H9 (cell line): Measurements from ENCODE around the gene UTS2R. TPM values are rescaled to one million over a fixed set of nuclear protein-coding genes. Genes with fewer than 3 reads are reported as not detected.

Experiments
- DNase-seq: peaks from one replicate; pipeline ENCODE4 v3.0.0-alpha.2; 2017
- H2AFZ ChIP-seq: one replicate; pipeline ENCODE4 v1.6.1; 2013; ENCODE audit warnings: mild to moderate bottlenecking, low read length, control low read depth, moderate library complexity
- H2AK5ac ChIP-seq: 2 replicates; pipeline ENCODE4 v1.6.1; 2013; ENCODE audit warnings: low read length, control low read depth, mixed read lengths; ENCODE audit not compliant: insufficient read length
- H2BK120ac ChIP-seq: one replicate; pipeline ENCODE4 v1.6.1; 2013; ENCODE audit warnings: low read depth, mild to moderate bottlenecking, low read length, control low read depth, inconsistent platforms; ENCODE audit not compliant: poor library complexity, severe bottlenecking
- H2BK12ac ChIP-seq: 2 replicates; pipeline ENCODE4 v1.6.1; 2013; ENCODE audit warnings: low read length, control low read depth, mixed read lengths, low read depth; ENCODE audit not compliant: insufficient read length
- H2BK15ac ChIP-seq: 2 replicates; pipeline ENCODE4 v1.6.1; 2013; ENCODE audit warnings: low read depth, low read length, control low read depth
- H2BK20ac ChIP-seq: one replicate; pipeline ENCODE4 v1.6.1; 2013; ENCODE audit warnings: low read depth, mild to moderate bottlenecking, low read length, control low read depth, inconsistent platforms; ENCODE audit not compliant: poor library complexity, severe bottlenecking
- H2BK5ac ChIP-seq: 2 replicates; pipeline ENCODE4 v1.6.1; 2013; ENCODE audit warnings: low read length, control low read depth, mixed read lengths; ENCODE audit not compliant: insufficient read length
- H3K14ac ChIP-seq: 2 replicates; pipeline ENCODE4 v1.6.1; 2013; ENCODE audit warnings: low read length, control low read depth; ENCODE audit not compliant: insufficient read depth
- H3K18ac ChIP-seq: 2 replicates; pipeline ENCODE4 v1.6.1; 2013; ENCODE audit warnings: low read depth, mild to moderate bottlenecking, mixed read lengths, low read length, control low read depth; ENCODE audit not compliant: insufficient read length
- H3K23ac ChIP-seq: 2 replicates; pipeline ENCODE4 v1.6.1; 2013; ENCODE audit warnings: low read length, control low read depth, mixed read lengths, low read depth; ENCODE audit not compliant: insufficient read length
- H3K23me2 ChIP-seq: 2 replicates; pipeline ENCODE4 v1.6.1; 2013; ENCODE audit warnings: low read depth, mild to moderate bottlenecking, mixed read lengths, low read length, control low read depth; ENCODE audit not compliant: insufficient read length, poor library complexity, severe bottlenecking
- H3K27ac ChIP-seq: 2 replicates; pipeline ENCODE4 v1.5.1; 2013; ENCODE audit warnings: low read length, control low read depth, mixed read lengths, low read depth; ENCODE audit not compliant: insufficient read length
- H3K27me3 ChIP-seq: 2 replicates; pipeline ENCODE4 v1.6.1; 2013; ENCODE audit warnings: low read length, control low read depth, inconsistent platforms; ENCODE audit not compliant: insufficient read depth
- H3K4ac ChIP-seq: 2 replicates; pipeline ENCODE4 v1.6.1; 2013; ENCODE audit warnings: low read depth, mild to moderate bottlenecking, control low read depth, inconsistent platforms, low read length, moderate library complexity
- H3K4me1 ChIP-seq: 2 replicates; pipeline ENCODE4 v1.6.1; 2013; ENCODE audit warnings: low read length, control low read depth, inconsistent platforms; ENCODE audit not compliant: insufficient read depth
- H3K4me2 ChIP-seq: 2 replicates; pipeline ENCODE4 v1.6.1; 2013; ENCODE audit warnings: low read length, control low read depth, mixed read lengths; ENCODE audit not compliant: insufficient read length, insufficient read depth
- H3K56ac ChIP-seq: 2 replicates; pipeline ENCODE4 v1.6.1; 2013; ENCODE audit warnings: low read depth, mild to moderate bottlenecking, mixed read lengths, low read length, control low read depth; ENCODE audit not compliant: insufficient read length
- H3K79me1 ChIP-seq: 2 replicates; pipeline ENCODE4 v1.6.1; 2013; ENCODE audit warnings: low read depth, mild to moderate bottlenecking, moderate library complexity, low read length, control low read depth, inconsistent platforms; ENCODE audit not compliant: insufficient read depth, poor library complexity, severe bottlenecking
- H3K79me2 ChIP-seq: 2 replicates; pipeline ENCODE4 v1.6.1; 2013; ENCODE audit warnings: low read length, control low read depth, inconsistent platforms; ENCODE audit not compliant: insufficient read depth
- H3K9ac ChIP-seq: 2 replicates; pipeline ENCODE4 v1.6.1; 2013; ENCODE audit warnings: low read length, control low read depth, mixed read lengths; ENCODE audit not compliant: insufficient read length; ENCODE audit errors: extremely low read depth
- H3K9me3 ChIP-seq: one replicate; pipeline ENCODE4 v1.6.1; 2013; ENCODE audit warnings: low read depth, low read length, inconsistent platforms; ENCODE audit not compliant: control insufficient read depth
- H3T11ph ChIP-seq: one replicate; pipeline ENCODE4 v1.6.1; 2013; ENCODE audit warnings: mild to moderate bottlenecking, low read length, control low read depth, inconsistent platforms
- H4K20me1 ChIP-seq: one replicate; pipeline ENCODE4 v1.6.1; 2013; ENCODE audit not compliant: control insufficient read depth, insufficient read length, insufficient read depth
- H4K5ac ChIP-seq: 2 replicates; pipeline ENCODE4 v1.6.1; 2013; ENCODE audit warnings: low read depth, mild to moderate bottlenecking, mixed read lengths, low read length, control low read depth; ENCODE audit not compliant: insufficient read length
- H4K8ac ChIP-seq: replicated peaks from 2 replicates; pipeline ENCODE4 v1.6.1; 2013; ENCODE audit warnings: low read length, control low read depth, mixed read lengths, low read depth; ENCODE audit not compliant: insufficient read length
- H4K91ac ChIP-seq: 2 replicates; pipeline ENCODE4 v1.6.1; 2013; ENCODE audit warnings: low read depth, mild to moderate bottlenecking, moderate library complexity, mixed read lengths, low read length, control low read depth; ENCODE audit not compliant: insufficient read length
- H3K27ac Mint-ChIP-seq, 3 experiments: 2 replicates in 2 of 3; 3 replicates in 1 of 3; pipeline ENCODE4 v1.8.0; 2020 to 2021; ENCODE audit warnings: mixed read lengths in 3 of 3, mild to moderate bottlenecking in 1 of 3, moderate library complexity in 1 of 3
- H3K27me3 Mint-ChIP-seq: 2 replicates; pipeline ENCODE4 v1.8.0; 2021; ENCODE audit warnings: low read depth, mild to moderate bottlenecking, moderate library complexity, mixed read lengths
- H3K36me3 Mint-ChIP-seq, 3 experiments: 2 replicates in 2 of 3; 3 replicates in 1 of 3; pipeline ENCODE4 v1.8.0; 2020 to 2021; ENCODE audit warnings: low read depth in 3 of 3, mixed read lengths in 3 of 3; ENCODE audit not compliant: insufficient read depth in 1 of 3
- H3K4me1 Mint-ChIP-seq, 2 experiments: 2 replicates each; pipeline ENCODE4 v1.8.0; 2020; ENCODE audit warnings: mixed read lengths in 2 of 2
- H3K4me3 Mint-ChIP-seq, 2 experiments: 2 replicates in 1 of 2; 3 replicates in 1 of 2; pipeline ENCODE4 v1.8.0; 2020 to 2021; ENCODE audit warnings: mild to moderate bottlenecking in 2 of 2, mixed read lengths in 2 of 2, moderate library complexity in 1 of 2
- H3K9me3 Mint-ChIP-seq, 2 experiments: 2 replicates in 1 of 2; 3 replicates in 1 of 2; pipeline ENCODE4 v1.8.0; 2020; ENCODE audit warnings: mild to moderate bottlenecking in 2 of 2, mixed read lengths in 2 of 2, moderate library complexity in 1 of 2
- WGBS: extraction: QIAGEN DNeasy Blood & Tissue Kit; methylation state at CpG from one replicate; pipeline ENCODE4 v1.1.7; 2013; ENCODE audit warnings: missing lambda C conversion rate, low lambda C conversion rate, mixed read lengths; ENCODE audit not compliant: insufficient read length; ENCODE audit errors: extremely low coverage; 5-methylcytosine and 5-hydroxymethylcytosine counted together
- total RNA-seq: library from RNA; stranded (reverse); gene quantifications from 2 replicates; pipeline ENCODE4 v1.2.1, GENCODE V29; 2021
- TF ChIP-seq, protein P1 (sequence below): fragments of 200-600 bp; sonication (generic); conservative IDR thresholded peaks from 3 replicates; pipeline ENCODE4 v1.8.0; 2021; ENCODE audit warnings: antibody characterized with exemption, mild to moderate bottlenecking

The UTS2R gene
- total RNA-seq, 1 experiment from 2014 or later = 0.94 TPM

DNA sequence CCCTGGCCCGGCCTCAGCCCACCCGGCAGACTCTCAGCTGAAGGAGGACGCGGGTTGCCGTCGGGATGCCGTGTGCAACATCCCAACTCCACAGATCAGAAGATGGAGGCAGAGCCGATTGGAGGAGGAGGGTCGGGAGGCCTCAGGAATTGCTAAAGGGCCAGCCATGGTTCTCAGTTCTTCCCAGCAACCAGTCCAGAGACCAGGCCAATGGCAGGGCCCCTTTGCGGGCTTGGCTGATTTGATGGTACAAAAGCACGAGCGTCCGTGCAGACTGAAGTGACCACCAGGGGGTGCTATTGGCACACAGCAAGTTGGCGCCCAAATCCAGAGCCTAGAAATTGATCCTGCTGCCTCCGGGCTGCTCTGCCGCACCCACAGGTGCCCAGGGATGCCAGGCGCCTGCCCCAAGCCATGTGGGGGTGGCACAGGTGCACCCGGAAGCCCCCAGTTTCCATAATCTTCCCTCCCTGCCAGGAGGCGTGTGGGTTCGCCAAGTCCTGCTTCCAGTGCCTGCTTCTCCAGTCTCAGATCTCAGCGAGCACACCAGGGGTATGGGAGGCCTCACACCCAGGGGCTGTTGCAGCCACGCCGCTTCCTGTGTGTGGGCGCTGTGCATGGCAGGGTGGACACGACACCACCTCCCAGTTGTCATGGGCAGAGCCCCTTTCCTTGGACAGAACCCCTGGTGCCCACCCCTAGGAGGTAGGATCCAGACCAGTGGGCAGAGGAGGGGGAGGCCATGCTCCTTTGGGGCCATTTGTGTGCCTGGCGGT lies 19.7 kb upstream of the UTS2R start:
- Histone ChIP-seq H4K91ac (no peak overlapping the region), H3K56ac (no peak overlapping the region), H3K9ac (no peak overlapping the region), H2BK120ac (no peak overlapping the region), H3K9me3 (no peaks in the 10 kb centered on the region), H3K23me2 (no peaks in the 10 kb centered on the region), H3K27ac (no peak overlapping the region), H4K5ac (no peak overlapping the region), H3K79me2 (no peaks in the 10 kb centered on the region), H2BK15ac (no peak overlapping the region), H4K20me1 (no peaks in the 10 kb centered on the region), H2AFZ (no peak overlapping the region), H3K14ac (no peak overlapping the region), H4K8ac (no peak overlapping the region), H3K23ac (no peak overlapping the region), H3K4me1 (peaks cover 2% of the 10 kb centered on the region; the same call in 1 of the 2 replicates), H2BK12ac (no peak overlapping the region), H3T11ph (no peak overlapping the region), H2BK5ac (no peak overlapping the region), H3K4me2 (no peak overlapping the region), H3K27me3 (no peaks in the 10 kb centered on the region), H3K18ac (no peak overlapping the region), H2AK5ac (no peak overlapping the region), H3K4ac (no peak overlapping the region), H3K79me1 (no peaks in the 10 kb centered on the region), H2BK20ac (no peak overlapping the region)
- peak; percentile 96 for DNase-seq
- Mint-ChIP-seq H3K4me3 (no peak overlapping the region), H3K4me1 (peaks cover 2 to 13% of the 10 kb centered on the region in 2 experiments), H3K9me3 (no peaks in the 10 kb centered on the region), H3K36me3 (no peaks in the 10 kb centered on the region), H3K27me3 (peaks cover 7% of the 10 kb centered on the region), H3K27ac (no peak overlapping the region)
- TF ChIP-seq, protein P1, sequence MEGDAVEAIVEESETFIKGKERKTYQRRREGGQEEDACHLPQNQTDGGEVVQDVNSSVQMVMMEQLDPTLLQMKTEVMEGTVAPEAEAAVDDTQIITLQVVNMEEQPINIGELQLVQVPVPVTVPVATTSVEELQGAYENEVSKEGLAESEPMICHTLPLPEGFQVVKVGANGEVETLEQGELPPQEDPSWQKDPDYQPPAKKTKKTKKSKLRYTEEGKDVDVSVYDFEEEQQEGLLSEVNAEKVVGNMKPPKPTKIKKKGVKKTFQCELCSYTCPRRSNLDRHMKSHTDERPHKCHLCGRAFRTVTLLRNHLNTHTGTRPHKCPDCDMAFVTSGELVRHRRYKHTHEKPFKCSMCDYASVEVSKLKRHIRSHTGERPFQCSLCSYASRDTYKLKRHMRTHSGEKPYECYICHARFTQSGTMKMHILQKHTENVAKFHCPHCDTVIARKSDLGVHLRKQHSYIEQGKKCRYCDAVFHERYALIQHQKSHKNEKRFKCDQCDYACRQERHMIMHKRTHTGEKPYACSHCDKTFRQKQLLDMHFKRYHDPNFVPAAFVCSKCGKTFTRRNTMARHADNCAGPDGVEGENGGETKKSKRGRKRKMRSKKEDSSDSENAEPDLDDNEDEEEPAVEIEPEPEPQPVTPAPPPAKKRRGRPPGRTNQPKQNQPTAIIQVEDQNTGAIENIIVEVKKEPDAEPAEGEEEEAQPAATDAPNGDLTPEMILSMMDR = peak; percentile 99
- WGBS = no CpG with 5 or more reads among the region's 26 CpGs
